Dendritic cell treated with granulocyte-macrophage colony-stimulating factor and Interleukin-4, amounts not matched to agents 40 ng/mL and 50 ng/mL, for 4 days (primary cell): ENCODE data around the gene CHMP3.

Experiments used
- H3K27ac Mint-ChIP-seq: one replicate; pipeline ENCODE4 v1.8.0; 2022; ENCODE audit warnings: mild to moderate bottlenecking, mixed read lengths
- H3K27me3 Mint-ChIP-seq: one replicate; pipeline ENCODE4 v1.8.0; 2022; ENCODE audit warnings: mild to moderate bottlenecking, mixed read lengths
- H3K36me3 Mint-ChIP-seq: one replicate; pipeline ENCODE4 v1.8.0; 2022; ENCODE audit warnings: low read depth, mixed read lengths
- H3K4me1 Mint-ChIP-seq: one replicate; pipeline ENCODE4 v1.8.0; 2022; ENCODE audit warnings: low read depth, mixed read lengths
- H3K4me3 Mint-ChIP-seq: one replicate; pipeline ENCODE4 v1.8.0; 2022; ENCODE audit warnings: mild to moderate bottlenecking, moderate library complexity, mixed read lengths
- H3K9me3 Mint-ChIP-seq: one replicate; pipeline ENCODE4 v1.8.0; 2022; ENCODE audit warnings: mixed read lengths
- intact Hi-C: fragments of 100-400 bp; cut with micrococcal nuclease; formaldehyde crosslinking; loops from one replicate; pipeline ENCODE4 v1.15.0; 2022

Gene CHMP3

DNA sequence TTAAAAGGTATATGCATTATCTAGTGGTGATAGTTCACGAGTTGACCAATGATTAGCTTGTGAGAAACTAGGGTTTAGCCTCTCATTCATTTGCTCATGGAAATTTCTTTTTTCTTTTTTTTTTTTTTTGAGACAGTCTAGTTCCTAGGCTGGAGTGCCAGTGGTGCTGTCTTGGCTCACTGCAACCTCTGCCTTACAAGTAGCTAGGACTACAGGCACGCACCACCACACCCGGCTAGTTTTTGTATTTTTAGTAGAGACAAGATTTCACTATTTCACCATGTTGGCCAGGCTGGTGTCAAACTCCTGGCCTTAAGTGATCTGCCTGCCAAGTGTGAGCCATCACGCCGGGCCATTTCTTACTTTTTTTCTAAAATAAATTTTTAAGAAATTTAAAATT lies 108.1 kb downstream of the CHMP3 start:
- Mint-ChIP-seq H3K9me3 (no peaks in the 10 kb centered on the region), H3K27ac (no peak overlapping the region), H3K4me1 (no peaks in the 10 kb centered on the region), H3K27me3 (no peaks in the 10 kb centered on the region), H3K4me3 (no peak overlapping the region), H3K36me3 (peaks cover 97% of the 10 kb centered on the region)
- intact Hi-C loops = no loop called here

DNA sequence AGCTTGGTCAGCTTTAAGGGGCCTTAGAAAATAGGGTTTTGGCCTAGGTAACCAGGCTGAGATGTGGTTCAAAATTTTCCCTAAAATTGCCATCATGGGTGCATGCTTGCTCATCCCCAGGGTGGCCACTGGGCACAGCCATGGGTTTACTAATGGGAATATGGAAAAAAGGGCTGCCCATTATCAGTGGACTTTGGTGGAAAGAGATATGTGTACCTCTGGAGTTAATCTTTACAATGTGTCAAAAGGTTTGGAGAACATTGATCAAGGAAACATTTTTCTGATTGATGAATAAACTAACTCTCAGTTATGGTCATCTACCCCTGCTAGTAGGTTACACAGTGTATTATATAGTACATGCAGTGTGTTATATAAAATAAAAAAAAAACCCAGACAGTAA lies 109.0 kb downstream of the CHMP3 start:
- intact Hi-C loops = no loop called here
- Mint-ChIP-seq H3K9me3 (no peaks in the 10 kb centered on the region), H3K27me3 (no peaks in the 10 kb centered on the region), H3K27ac (no peak overlapping the region), H3K4me1 (peaks cover 6% of the 10 kb centered on the region), H3K36me3 (peaks cover 97% of the 10 kb centered on the region), H3K4me3 (no peak overlapping the region)

DNA sequence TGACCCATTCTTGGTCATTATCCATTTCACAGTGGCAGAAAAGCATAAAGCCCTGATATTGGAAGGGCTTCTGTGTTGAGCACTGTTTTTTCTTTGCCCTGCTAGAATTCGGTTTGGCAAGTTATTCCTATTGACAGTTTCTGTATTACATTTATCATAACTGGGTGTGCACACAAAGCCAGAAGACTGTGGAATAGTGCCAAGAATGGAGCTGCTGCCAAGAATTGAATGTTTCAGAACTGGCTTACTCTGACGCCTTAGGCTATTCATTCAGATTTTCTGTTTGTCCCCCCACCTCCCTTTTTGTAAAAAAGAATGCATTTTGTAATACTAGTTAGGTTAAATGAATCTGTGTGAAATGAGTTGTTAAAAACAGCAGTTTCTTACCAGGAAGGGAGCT lies 109.4 kb downstream of the CHMP3 start:
- H3K4me1 Mint-ChIP-seq = peaks cover 9% of the 10 kb centered on the region
- H3K9me3 Mint-ChIP-seq = no peaks in the 10 kb centered on the region
- H3K27ac Mint-ChIP-seq = no peak overlapping the region
- H3K27me3 Mint-ChIP-seq = no peaks in the 10 kb centered on the region
- intact Hi-C loops = no loop called here
- no peak overlapping the region for H3K4me3 Mint-ChIP-seq
- peaks cover 97% of the 10 kb centered on the region for H3K36me3 Mint-ChIP-seq
